NB4 (cell line): ENCODE results near the gene HPGDS.

Experiments
- CTCF ChIP-seq: IDR thresholded peaks from one replicate; pipeline ENCODE4 v1.5.1; 2012; ENCODE audit warnings: low read depth, low read length
- POLR2A ChIP-seq: IDR thresholded peaks from 2 replicates; pipeline ENCODE4 v1.6.1; 2011; ENCODE audit warnings: mild to moderate bottlenecking; ENCODE audit not compliant: insufficient read length; ENCODE audit errors: extremely low read depth

GRCh38 chr4:94372228-94372978 lies 29.8 kb upstream of the HPGDS start:
- TF ChIP-seq CTCF, result no peak
- no peak for TF ChIP-seq POLR2A
